Neural progenitor cell (in vitro differentiated cells): ENCODE data around the gene HLA-DQB2.

Experiments
- CTCF ChIP-seq: fragments of 200-600 bp; sonication (generic); IDR thresholded peaks from 2 replicates; pipeline ENCODE4 v1.5.1; 2017; ENCODE audit warnings: antibody characterized with exemption, mild to moderate bottlenecking
- EZH2 ChIP-seq: fragments of 200-600 bp; sonication (generic); IDR thresholded peaks from 2 replicates; pipeline ENCODE4 v1.6.1; 2017; ENCODE audit warnings: antibody characterized with exemption, mild to moderate bottlenecking, moderate library complexity
- EZH2phosphoT487 ChIP-seq: fragments of 200-600 bp; sonication (generic); IDR thresholded peaks from 2 replicates; pipeline ENCODE4 v1.6.1; 2017; ENCODE audit warnings: antibody characterized with exemption

- TF ChIP-seq CTCF: no peak
- TF ChIP-seq EZH2: no peak
- no peak for TF ChIP-seq EZH2phosphoT487
Measured at GRCh38 chr6:32794510-32794909, 31.2 kb upstream of the HLA-DQB2 start.
